Psoas muscle (tissue), 8 donors: ENCODE data around the gene OOSP3. TPM values are rescaled to one million over a fixed set of nuclear protein-coding genes. Genes with fewer than 3 reads are reported as not detected.

Experiments
- ATAC-seq, 4 donors: fragments of 200-7000 bp; cut with Tn5 transposase; one replicate each; pipeline ENCODE4 v1.9.1; 2020; ENCODE audit warnings: moderate library complexity in 3 of 4, mild to moderate bottlenecking in 2 of 4
- DNase-seq, 2 donors: peaks; one replicate each; pipeline ENCODE4 v3.0.0-alpha.2; 2020
- H3K27ac ChIP-seq: fragments of 200-600 bp; one replicate; pipeline ENCODE4 v1.8.0; 2022
- H3K27me3 ChIP-seq, 3 donors: fragments of 200-600 bp in 1 of 3; one replicate each; pipeline versions ENCODE4 v1.6.1 to v1.8.0; 2013 to 2022; ENCODE audit warnings: low read length in 2 of 3, mild to moderate bottlenecking in 2 of 3, moderate library complexity in 1 of 3; ENCODE audit not compliant: insufficient read depth in 3 of 3
- H3K36me3 ChIP-seq, 2 donors: fragments of 200-600 bp in 1 of 2; one replicate each; pipeline versions ENCODE4 v1.6.1 to v1.8.0; 2013 to 2022; ENCODE audit warnings: low read depth in 1 of 2, mild to moderate bottlenecking in 1 of 2, moderate library complexity in 1 of 2; ENCODE audit not compliant: insufficient read depth in 1 of 2
- H3K4me1 ChIP-seq: fragments of 200-600 bp; one replicate; pipeline ENCODE4 v1.8.0; 2022
- H3K4me3 ChIP-seq: fragments of 200-600 bp; one replicate; pipeline ENCODE4 v1.8.0; 2022; ENCODE audit warnings: mild to moderate bottlenecking
- H3K9me3 ChIP-seq: fragments of 200-600 bp; one replicate; pipeline ENCODE4 v1.8.0; 2022
- CTCF ChIP-seq: fragments of 200-600 bp; IDR thresholded peaks from one replicate; pipeline ENCODE4 v1.8.0; 2022; ENCODE audit warnings: antibody characterized with exemption
- WGBS, 3 donors: extraction: QIAGEN DNeasy Blood & Tissue Kit; methylation state at CpG; one replicate each; pipeline versions ENCODE4 v1.1.6 to v1.1.7; 2013; 5-methylcytosine and 5-hydroxymethylcytosine counted together
- intact Hi-C, 2 donors: fragments of 100-400 bp; cut with DNase I; formaldehyde crosslinking; loops; one replicate each; pipeline versions ENCODE4 v1.11.0 to v1.14.2; 2022
- polyA plus RNA-seq, 3 donors: library from polyadenylated mRNA; stranded (reverse); fragments of 200-250 nt; gene quantifications; one replicate each; pipeline ENCODE4 v1.2.3, GENCODE V29; 2013
- total RNA-seq, 4 donors: library from RNA; stranded (reverse); fragmentation: NEBNext Ultra II Directional in 2 of 4; extraction: Animal tissue kit (Norgen Biotek cat#: 25700) in 2 of 4; gene quantifications; one replicate each; pipeline versions ENCODE4 v1.2.1 to v1.2.4, GENCODE V29; 2021 to 2023
- donor health status: healthy with polysubstance abuse.
- donor health status: DM: no; HTN: no; CAD: no; lungs with moderate emphysema.
- donor health status: Bipolar disorder and iron deficiency.
- donor health status: healthy.
- donor health status: DM: yes; HTN: yes; CAD: no.
- donor health status: DM: no; HTN: no; CAD: no.
- donor health status: DM: no; HTN: no; CAD: no.
- donor health status: DM: yes; HTN: yes; CAD: no.

Gene OOSP3
- total and polyA plus RNA-seq, 7 donors = not detected

GRCh38 chr11:59859673-59860072, 18.9 kb upstream of the OOSP3 start:
- H3K4me1 ChIP-seq = no peaks in the 10 kb centered on the region
- intact Hi-C loops = no loop called here
- H3K27ac ChIP-seq = no peak overlapping the region
- H3K27me3 ChIP-seq = peaks cover 0 to 2% (median 0%) of the 10 kb centered on the region in 3 donors
- no peak for TF ChIP-seq CTCF
- H3K4me3 ChIP-seq = no peak overlapping the region
- H3K9me3 ChIP-seq = no peaks in the 10 kb centered on the region
- no peak for DNase-seq
- no peaks in the 10 kb centered on the region for H3K36me3 ChIP-seq
- ATAC-seq = no peak

GRCh38 chr11:59862252-59862651, 16.3 kb upstream of the OOSP3 start:
- DNase-seq (no peak), ATAC-seq (no peak)
- intact Hi-C loops = no loop called here
- no peaks in the 10 kb centered on the region for H3K36me3 ChIP-seq
- peaks cover 0 to 2% (median 0%) of the 10 kb centered on the region in 3 donors for H3K27me3 ChIP-seq
- no peaks in the 10 kb centered on the region for H3K4me1 ChIP-seq
- H3K4me3 ChIP-seq = no peak overlapping the region
- H3K27ac ChIP-seq = no peak overlapping the region
- no peaks in the 10 kb centered on the region for H3K9me3 ChIP-seq
- TF ChIP-seq CTCF = no peak
- WGBS, 3 donors = 66 to 69% (median 66%) methylated on average over 3 of the region's 3 CpGs

- ATAC-seq (no peak), DNase-seq (no peak)
- Histone ChIP-seq H3K9me3 (no peaks in the 10 kb centered on the region), H3K27me3 (no peaks in the 10 kb centered on the region), H3K36me3 (no peaks in the 10 kb centered on the region), H3K27ac (no peak overlapping the region), H3K4me1 (no peaks in the 10 kb centered on the region), H3K4me3 (no peak overlapping the region)
- WGBS, 3 donors = 48 to 65% (median 56%) methylated on average over 1 of the region's 1 CpG
- no peak for TF ChIP-seq CTCF
- intact Hi-C loops = no loop called here
These were observed 13.6 kb upstream of the OOSP3 start for GRCh38 chr11:59865031-59865430.

GRCh38 chr11:59866397-59866796, 12.2 kb upstream of the OOSP3 start, which contains the start of gene TCN1:
TSS of gene TCN1 (minus strand) at chr11:59866487. CDS start at chr11:59866470, 17 bp downstream.
- DNase-seq (no peak), ATAC-seq (no peak)
- no peak for TF ChIP-seq CTCF
- H3K4me1 ChIP-seq = no peaks in the 10 kb centered on the region
- WGBS, 3 donors = 76 to 82% (median 79%) methylated on average over 3 of the region's 3 CpGs
- no peak within 1 kb of the TSS for H3K4me3 ChIP-seq
- no peak within 1 kb of the TSS for H3K27ac ChIP-seq
- intact Hi-C loops = no loop called here
- no peaks in the 10 kb centered on the region for H3K36me3 ChIP-seq
- H3K27me3 ChIP-seq = no peaks in the 10 kb centered on the region
- no peaks in the 10 kb centered on the region for H3K9me3 ChIP-seq

GRCh38 chr11:59866836-59867235, 11.7 kb upstream of the OOSP3 start:
- TF ChIP-seq CTCF = no peak
- no peak overlapping the region for H3K4me3 ChIP-seq
- H3K27ac ChIP-seq = no peak overlapping the region
- no peaks in the 10 kb centered on the region for H3K4me1 ChIP-seq
- H3K36me3 ChIP-seq = no peaks in the 10 kb centered on the region
- no peak for DNase-seq
- intact Hi-C loops = no loop called here
- H3K9me3 ChIP-seq = no peaks in the 10 kb centered on the region
- no peaks in the 10 kb centered on the region for H3K27me3 ChIP-seq
- ATAC-seq = no peak
- 85 to 93% (median 88%) methylated on average over 1 of the region's 1 CpG for WGBS, 3 donors
